ENCODE data around the gene TPGS2. TPM values are rescaled to one million over a fixed set of nuclear protein-coding genes. Genes with fewer than 3 reads are reported as not detected.
"Not testable (repeated sequence)": the region's sequence is repeated elsewhere in the genome, so short reads cannot be mapped to it uniquely, and the experiment has no call there.

The TPGS2 gene, protein sequence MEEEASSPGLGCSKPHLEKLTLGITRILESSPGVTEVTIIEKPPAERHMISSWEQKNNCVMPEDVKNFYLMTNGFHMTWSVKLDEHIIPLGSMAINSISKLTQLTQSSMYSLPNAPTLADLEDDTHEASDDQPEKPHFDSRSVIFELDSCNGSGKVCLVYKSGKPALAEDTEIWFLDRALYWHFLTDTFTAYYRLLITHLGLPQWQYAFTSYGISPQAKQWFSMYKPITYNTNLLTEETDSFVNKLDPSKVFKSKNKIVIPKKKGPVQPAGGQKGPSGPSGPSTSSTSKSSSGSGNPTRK
- total RNA-seq, result 83.5 TPM
- polyA plus RNA-seq, result 44.6 TPM
- long read RNA-seq, donor 1, full-length matches to known transcripts, result 6 of 6 reads
- long read RNA-seq, donor 1, partial matches to known transcripts, result 0 of 6 reads
- long read RNA-seq, donor 1, other reads (novel, unspliced or antisense), result 0 of 6 reads
- long read RNA-seq, donor 2, full-length matches to known transcripts, result 67 of 67 reads
- long read RNA-seq, donor 2, partial matches to known transcripts, result 0 of 67 reads
- long read RNA-seq, donor 2, other reads (novel, unspliced or antisense), result 0 of 67 reads
- long read RNA-seq, donor 3, full-length matches to known transcripts, result 56 of 56 reads
- long read RNA-seq, donor 3, partial matches to known transcripts, result 0 of 56 reads
- long read RNA-seq, donor 3, other reads (novel, unspliced or antisense), result 0 of 56 reads
- long read RNA-seq, donor 4, full-length matches to known transcripts, result 25 of 40 reads
- long read RNA-seq, donor 4, partial matches to known transcripts, result 15 of 40 reads
- long read RNA-seq, donor 4, other reads (novel, unspliced or antisense), result 0 of 40 reads
- long read RNA-seq, donor 5, full-length matches to known transcripts, result 56 of 56 reads
- long read RNA-seq, donor 5, partial matches to known transcripts, result 0 of 56 reads
- long read RNA-seq, donor 5, other reads (novel, unspliced or antisense), result 0 of 56 reads
- long read RNA-seq, donor 6, full-length matches to known transcripts, result 31 of 31 reads
- long read RNA-seq, donor 6, partial matches to known transcripts, result 0 of 31 reads
- long read RNA-seq, donor 6, other reads (novel, unspliced or antisense), result 0 of 31 reads
- long read RNA-seq, donor 7, full-length matches to known transcripts, result 40 of 40 reads
- long read RNA-seq, donor 7, partial matches to known transcripts, result 0 of 40 reads
- long read RNA-seq, donor 7, other reads (novel, unspliced or antisense), result 0 of 40 reads
- long read RNA-seq, donor 8, full-length matches to known transcripts, result 27 of 27 reads
- long read RNA-seq, donor 8, partial matches to known transcripts, result 0 of 27 reads
- long read RNA-seq, donor 8, other reads (novel, unspliced or antisense), result 0 of 27 reads
- long read RNA-seq, donor 9, full-length matches to known transcripts, result 30 of 47 reads
- long read RNA-seq, donor 9, partial matches to known transcripts, result 17 of 47 reads
- long read RNA-seq, donor 9, other reads (novel, unspliced or antisense), result 0 of 47 reads
- long read RNA-seq, donor 10, full-length matches to known transcripts, result 32 of 32 reads
- long read RNA-seq, donor 10, partial matches to known transcripts, result 0 of 32 reads
- long read RNA-seq, donor 10, other reads (novel, unspliced or antisense), result 0 of 32 reads

DNA sequence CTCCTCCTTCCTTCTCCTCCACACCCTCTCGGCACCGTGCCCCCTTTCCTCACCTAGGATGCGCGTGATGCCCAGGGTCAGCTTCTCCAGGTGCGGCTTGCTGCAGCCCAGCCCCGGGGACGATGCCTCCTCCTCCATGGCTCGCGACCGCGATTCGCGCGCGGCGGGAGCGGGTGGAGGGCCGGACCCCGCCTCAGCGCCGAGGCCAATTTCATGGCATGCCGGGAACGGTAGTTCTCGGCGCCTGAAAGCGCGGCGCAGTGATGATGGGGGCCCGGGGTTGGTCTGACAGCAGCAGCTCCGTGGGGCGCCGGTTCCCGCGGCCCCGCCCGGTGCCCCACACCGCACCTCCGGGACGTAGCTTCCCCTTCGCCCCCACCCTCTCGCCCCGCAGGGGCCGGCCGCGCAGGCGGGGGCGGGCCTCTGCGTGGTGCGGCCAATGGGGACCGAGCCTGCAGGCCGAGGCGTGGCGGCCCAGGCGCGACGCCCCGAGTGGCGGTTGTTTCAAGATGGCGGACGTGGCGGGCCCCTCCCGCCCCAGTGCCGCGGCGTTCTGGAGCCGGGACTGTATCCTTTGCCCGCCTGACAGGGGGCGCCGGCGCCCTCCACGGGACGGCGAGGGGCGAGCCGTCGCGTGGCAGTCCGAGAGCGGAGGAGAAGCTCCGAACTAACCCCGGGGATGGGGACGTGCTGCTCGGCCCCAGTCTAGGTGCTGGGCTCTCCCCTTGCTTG lies at the start of gene TPGS2, which contains the start of gene KIAA1328:
Gene TPGS2 (minus strand): TSS at position 373 of the 732 bp plus-strand sequence. CDS start 235 bp downstream, at position 138.
Gene KIAA1328 (plus strand): TSS at position 498 of the 732 bp plus-strand sequence. CDS start 12 bp downstream, at position 510.
- Histone ChIP-seq H3K4me1 (ENCODE audit: control insufficient read depth in 2 of 2, insufficient read depth in 2 of 2, low read length in 2 of 2) (peaks cover 0 to 8% of the 10 kb centered on the region in 2 donors), H3K36me3 (ENCODE audit: control insufficient read depth in 2 of 2, insufficient read depth in 2 of 2, low read length in 1 of 2) (peaks cover 0 to 6% of the 10 kb centered on the region in 2 donors), H3K27ac (ENCODE audit: low read depth in 1 of 2, low read length in 1 of 2) (peak within 1 kb of the TSS; percentile 84 to 87), H3K4me3 (ENCODE audit: low read length in 2 of 2) (peak within 1 kb of the TSS; percentile 95 to 99), H3K9me3 (ENCODE audit: control insufficient read depth in 2 of 2, insufficient read depth in 1 of 2, low read length in 1 of 2) (no peaks in the 10 kb centered on the region), H3K27me3 (ENCODE audit: control insufficient read depth in 2 of 2, insufficient read depth in 1 of 2, low read length in 1 of 2) (no peaks in the 10 kb centered on the region)
- DNase-seq (ENCODE audit: low read depth in 6 of 9, low spot score in 9 of 9), result peak; percentile 44 to 95 (median 81)
- WGBS, result under 1% methylated on average over 83 of the region's 83 CpGs

DNA sequence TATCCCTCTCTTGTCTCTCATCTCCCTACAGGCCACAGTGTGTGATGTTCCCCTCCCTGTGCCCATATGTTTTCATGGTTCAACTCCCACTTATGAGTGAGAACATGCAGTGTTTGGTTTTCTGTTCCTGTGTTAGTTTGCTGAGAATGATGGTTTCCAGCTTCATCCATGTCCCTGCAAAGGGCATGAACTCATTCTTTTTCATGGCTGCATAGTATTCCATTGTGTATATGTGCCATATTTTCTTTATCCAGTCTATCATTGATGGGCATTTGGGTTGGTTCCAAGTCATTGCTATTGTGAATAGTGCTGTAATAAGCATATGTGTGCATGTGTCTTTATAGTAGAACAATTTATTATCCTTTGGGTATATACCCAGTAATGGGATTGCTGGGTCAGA lies 45.0 kb upstream of the TPGS2 start:
- not testable (repeated sequence) for H3K9me3 ChIP-seq (ENCODE audit: control insufficient read depth in 2 of 2, insufficient read depth in 1 of 2, low read length in 1 of 2); DNase-seq (ENCODE audit: low read depth in 6 of 9, low spot score in 9 of 9); H3K27ac ChIP-seq (ENCODE audit: low read depth in 1 of 2, low read length in 1 of 2); H3K27me3 ChIP-seq (ENCODE audit: control insufficient read depth in 2 of 2, insufficient read depth in 1 of 2, low read length in 1 of 2); H3K4me1 ChIP-seq (ENCODE audit: control insufficient read depth in 2 of 2, insufficient read depth in 2 of 2, low read length in 2 of 2); H3K36me3 ChIP-seq (ENCODE audit: control insufficient read depth in 2 of 2, insufficient read depth in 2 of 2, low read length in 1 of 2); H3K4me3 ChIP-seq (ENCODE audit: low read length in 2 of 2)

DNA sequence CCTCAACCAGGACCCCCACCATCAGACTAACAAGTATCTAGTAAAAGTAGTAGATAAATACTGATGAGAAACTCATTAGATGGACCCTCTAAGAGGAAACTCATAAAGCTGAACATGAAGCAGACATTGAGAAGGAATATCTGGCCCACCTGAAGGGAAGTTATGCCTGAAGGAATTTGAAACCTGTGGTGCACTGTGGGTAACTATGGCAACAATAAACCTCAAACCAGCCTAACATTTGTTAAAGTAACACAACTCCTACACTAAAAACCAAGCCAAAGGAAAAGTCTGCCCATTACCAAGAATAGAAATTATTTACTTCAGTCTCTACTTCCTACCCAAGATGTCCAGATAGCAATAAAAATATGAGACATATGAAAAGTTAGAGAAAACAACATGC lies 43.5 kb upstream of the TPGS2 start:
- Histone ChIP-seq H3K27ac (ENCODE audit: low read depth in 1 of 2, low read length in 1 of 2) (no peak overlapping the region), H3K9me3 (ENCODE audit: control insufficient read depth in 2 of 2, insufficient read depth in 1 of 2, low read length in 1 of 2) (no peaks in the 10 kb centered on the region), H3K4me1 (ENCODE audit: control insufficient read depth in 2 of 2, insufficient read depth in 2 of 2, low read length in 2 of 2) (no peaks in the 10 kb centered on the region), H3K36me3 (ENCODE audit: control insufficient read depth in 2 of 2, insufficient read depth in 2 of 2, low read length in 1 of 2) (no peaks in the 10 kb centered on the region), H3K4me3 (ENCODE audit: low read length in 2 of 2) (no peak overlapping the region), H3K27me3 (ENCODE audit: control insufficient read depth in 2 of 2, insufficient read depth in 1 of 2, low read length in 1 of 2) (no peaks in the 10 kb centered on the region)
- no peak for DNase-seq (ENCODE audit: low read depth in 6 of 9, low spot score in 9 of 9)

DNA sequence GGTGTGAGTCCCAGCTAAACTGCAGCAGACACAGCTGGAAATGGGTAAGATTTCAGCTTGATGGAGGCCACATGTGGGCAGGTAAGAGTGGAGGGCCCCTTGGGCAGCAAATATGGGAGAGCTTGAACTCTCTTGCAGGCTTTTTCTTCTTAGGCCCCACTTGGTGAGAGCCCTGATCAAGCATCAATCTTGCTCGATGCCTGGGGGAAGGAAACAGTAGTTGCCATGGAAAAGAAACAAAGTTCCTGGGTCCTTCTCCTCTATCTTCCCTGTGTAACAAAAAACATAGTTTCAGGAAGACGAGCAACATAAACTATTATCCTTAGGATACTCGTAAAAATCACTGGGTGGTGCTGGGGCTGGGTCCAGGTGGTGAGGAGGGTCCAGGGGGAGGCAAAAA lies 43.0 kb upstream of the TPGS2 start:
- DNase-seq (ENCODE audit: low read depth in 6 of 9, low spot score in 9 of 9), result no peak
- Histone ChIP-seq H3K27ac (ENCODE audit: low read depth in 1 of 2, low read length in 1 of 2) (no peak overlapping the region), H3K36me3 (ENCODE audit: control insufficient read depth in 2 of 2, insufficient read depth in 2 of 2, low read length in 1 of 2) (no peaks in the 10 kb centered on the region), H3K4me3 (ENCODE audit: low read length in 2 of 2) (no peak overlapping the region), H3K4me1 (ENCODE audit: control insufficient read depth in 2 of 2, insufficient read depth in 2 of 2, low read length in 2 of 2) (no peaks in the 10 kb centered on the region), H3K27me3 (ENCODE audit: control insufficient read depth in 2 of 2, insufficient read depth in 1 of 2, low read length in 1 of 2) (no peaks in the 10 kb centered on the region), H3K9me3 (ENCODE audit: control insufficient read depth in 2 of 2, insufficient read depth in 1 of 2, low read length in 1 of 2) (no peaks in the 10 kb centered on the region)
- 87% methylated on average over 3 of the region's 3 CpGs for WGBS

DNA sequence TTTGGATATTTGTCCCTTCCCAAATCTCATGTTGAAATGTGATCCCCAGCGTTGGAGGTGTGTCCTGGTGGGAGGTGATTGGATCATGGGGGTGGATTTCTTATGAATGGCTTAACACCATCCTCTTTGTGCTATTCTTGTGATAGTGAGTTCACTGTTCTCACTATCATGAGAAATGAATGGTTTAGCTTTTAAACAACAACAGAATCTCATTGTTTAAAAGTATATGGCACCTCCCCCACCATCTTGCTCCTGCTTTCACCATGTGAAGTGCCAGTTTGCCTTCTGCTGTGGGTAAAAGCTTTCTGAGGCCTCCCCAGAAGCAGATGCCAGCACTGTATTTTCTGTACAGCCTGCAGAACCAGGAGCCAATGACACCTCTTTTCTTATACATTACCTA lies 38.3 kb upstream of the TPGS2 start:
- no peak overlapping the region for H3K27ac ChIP-seq (ENCODE audit: low read depth in 1 of 2, low read length in 1 of 2)
- 98% methylated on average over 1 of the region's 1 CpG for WGBS

DNA sequence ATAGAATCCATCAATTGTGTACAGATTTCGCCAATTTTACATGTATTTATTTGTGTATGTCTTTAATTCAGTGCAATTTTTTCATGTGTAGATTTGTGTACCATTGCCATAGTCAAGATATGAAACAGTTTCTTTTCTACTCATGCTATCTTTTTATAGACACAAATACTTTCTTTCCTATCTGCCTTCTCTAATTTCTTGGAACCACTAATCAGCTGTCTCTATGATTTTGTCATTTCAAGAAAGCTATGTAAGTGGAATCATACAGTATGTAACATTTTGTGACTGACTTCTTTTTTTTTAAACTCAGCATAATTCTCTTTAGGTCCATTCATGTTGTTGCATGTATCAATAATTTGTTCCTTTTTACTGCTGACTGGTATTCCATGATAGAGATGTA lies 33.4 kb upstream of the TPGS2 start:
- Histone ChIP-seq H3K4me1 (ENCODE audit: control insufficient read depth in 2 of 2, insufficient read depth in 2 of 2, low read length in 2 of 2) (no peaks in the 10 kb centered on the region), H3K27me3 (ENCODE audit: control insufficient read depth in 2 of 2, insufficient read depth in 1 of 2, low read length in 1 of 2) (no peaks in the 10 kb centered on the region), H3K27ac (ENCODE audit: low read depth in 1 of 2, low read length in 1 of 2) (no peak overlapping the region), H3K4me3 (ENCODE audit: low read length in 2 of 2) (no peak overlapping the region), H3K9me3 (ENCODE audit: control insufficient read depth in 2 of 2, insufficient read depth in 1 of 2, low read length in 1 of 2) (no peaks in the 10 kb centered on the region), H3K36me3 (ENCODE audit: control insufficient read depth in 2 of 2, insufficient read depth in 2 of 2, low read length in 1 of 2) (no peaks in the 10 kb centered on the region)
- no peak for DNase-seq (ENCODE audit: low read depth in 6 of 9, low spot score in 9 of 9)
- WGBS, result 94% methylated on average over 1 of the region's 1 CpG

More for the DNA sequence above, 38.3 kb upstream of the TPGS2 start:
- no peak overlapping the region for H3K4me3 ChIP-seq (ENCODE audit: low read length in 2 of 2)
- H3K4me1 ChIP-seq (ENCODE audit: control insufficient read depth in 2 of 2, insufficient read depth in 2 of 2, low read length in 2 of 2), result no peaks in the 10 kb centered on the region
- no peak for DNase-seq (ENCODE audit: low read depth in 6 of 9, low spot score in 9 of 9)
- H3K36me3 ChIP-seq (ENCODE audit: control insufficient read depth in 2 of 2, insufficient read depth in 2 of 2, low read length in 1 of 2), result no peaks in the 10 kb centered on the region
- no peaks in the 10 kb centered on the region for H3K27me3 ChIP-seq (ENCODE audit: control insufficient read depth in 2 of 2, insufficient read depth in 1 of 2, low read length in 1 of 2)
- no peaks in the 10 kb centered on the region for H3K9me3 ChIP-seq (ENCODE audit: control insufficient read depth in 2 of 2, insufficient read depth in 1 of 2, low read length in 1 of 2)

DNA sequence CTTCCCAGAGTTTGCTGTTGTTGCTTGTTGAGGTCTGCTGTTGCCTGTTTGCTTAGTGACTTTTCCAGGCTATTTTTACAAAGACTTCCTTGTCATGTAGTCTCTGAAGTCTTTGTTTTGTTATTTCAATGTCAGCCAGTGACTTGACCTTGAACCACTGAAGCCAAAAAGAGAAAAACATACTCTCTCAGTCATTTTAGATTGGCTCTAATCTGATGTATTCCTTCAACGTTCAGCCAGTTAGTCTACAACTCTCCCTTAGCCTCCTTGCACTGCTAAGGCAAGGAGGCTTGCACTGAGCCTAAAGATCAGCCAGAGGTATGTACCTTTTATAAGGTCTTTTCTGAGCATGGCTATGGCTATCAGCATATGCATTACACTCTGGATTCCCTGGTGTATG lies 28.0 kb upstream of the TPGS2 start:
- Histone ChIP-seq H3K27me3 (ENCODE audit: control insufficient read depth in 2 of 2, insufficient read depth in 1 of 2, low read length in 1 of 2) (no peaks in the 10 kb centered on the region), H3K36me3 (ENCODE audit: control insufficient read depth in 2 of 2, insufficient read depth in 2 of 2, low read length in 1 of 2) (peaks cover 0 to 4% of the 10 kb centered on the region in 2 donors), H3K9me3 (ENCODE audit: control insufficient read depth in 2 of 2, insufficient read depth in 1 of 2, low read length in 1 of 2) (peaks cover 0 to 2% of the 10 kb centered on the region in 2 donors), H3K4me3 (ENCODE audit: low read length in 2 of 2) (no peak overlapping the region), H3K4me1 (ENCODE audit: control insufficient read depth in 2 of 2, insufficient read depth in 2 of 2, low read length in 2 of 2) (no peaks in the 10 kb centered on the region), H3K27ac (ENCODE audit: low read depth in 1 of 2, low read length in 1 of 2) (no peak overlapping the region)
- 95% methylated on average over 1 of the region's 1 CpG for WGBS
- DNase-seq (ENCODE audit: low read depth in 6 of 9, low spot score in 9 of 9), result no peak

DNA sequence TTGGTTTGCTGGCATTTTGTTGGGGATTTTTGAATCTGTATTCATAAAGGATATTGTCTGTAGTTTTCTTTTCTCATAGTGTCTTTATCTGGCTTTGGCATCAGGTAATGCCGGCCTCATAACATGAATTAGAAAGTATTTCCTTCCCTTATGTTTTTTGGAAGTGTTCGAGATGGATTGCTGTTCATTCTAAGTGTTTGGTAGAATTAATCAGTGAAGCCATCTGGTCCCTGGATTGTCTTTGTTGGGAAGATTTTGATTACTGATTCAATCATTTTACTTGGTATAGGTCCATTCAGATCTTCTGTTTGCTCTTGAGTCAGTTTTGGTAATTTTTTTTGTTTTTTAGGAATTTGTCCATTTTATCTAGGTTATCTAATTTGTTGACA lies 22.4 kb upstream of the TPGS2 start:
- no peak for DNase-seq (ENCODE audit: low read depth in 6 of 9, low spot score in 9 of 9)
- Histone ChIP-seq H3K4me1 (ENCODE audit: control insufficient read depth in 2 of 2, insufficient read depth in 2 of 2, low read length in 2 of 2) (no peaks in the 10 kb centered on the region), H3K9me3 (ENCODE audit: control insufficient read depth in 2 of 2, insufficient read depth in 1 of 2, low read length in 1 of 2) (peaks cover 0 to 2% of the 10 kb centered on the region in 2 donors), H3K4me3 (ENCODE audit: low read length in 2 of 2) (no peak overlapping the region), H3K27ac (ENCODE audit: low read depth in 1 of 2, low read length in 1 of 2) (no peak overlapping the region), H3K36me3 (ENCODE audit: control insufficient read depth in 2 of 2, insufficient read depth in 2 of 2, low read length in 1 of 2) (peaks cover 0 to 4% of the 10 kb centered on the region in 2 donors), H3K27me3 (ENCODE audit: control insufficient read depth in 2 of 2, insufficient read depth in 1 of 2, low read length in 1 of 2) (no peaks in the 10 kb centered on the region)
- WGBS, result 94% methylated on average over 2 of the region's 2 CpGs

Data from thymus (tissue), 14 donors.